ENCODE measurements around the gene PLD3. TPM values are rescaled to one million over a fixed set of nuclear protein-coding genes. Genes with fewer than 3 reads are reported as not detected.

The PLD3 gene
- total and polyA plus RNA-seq, 2 experiments from 2014 or later: 361 to 536 TPM

DNA sequence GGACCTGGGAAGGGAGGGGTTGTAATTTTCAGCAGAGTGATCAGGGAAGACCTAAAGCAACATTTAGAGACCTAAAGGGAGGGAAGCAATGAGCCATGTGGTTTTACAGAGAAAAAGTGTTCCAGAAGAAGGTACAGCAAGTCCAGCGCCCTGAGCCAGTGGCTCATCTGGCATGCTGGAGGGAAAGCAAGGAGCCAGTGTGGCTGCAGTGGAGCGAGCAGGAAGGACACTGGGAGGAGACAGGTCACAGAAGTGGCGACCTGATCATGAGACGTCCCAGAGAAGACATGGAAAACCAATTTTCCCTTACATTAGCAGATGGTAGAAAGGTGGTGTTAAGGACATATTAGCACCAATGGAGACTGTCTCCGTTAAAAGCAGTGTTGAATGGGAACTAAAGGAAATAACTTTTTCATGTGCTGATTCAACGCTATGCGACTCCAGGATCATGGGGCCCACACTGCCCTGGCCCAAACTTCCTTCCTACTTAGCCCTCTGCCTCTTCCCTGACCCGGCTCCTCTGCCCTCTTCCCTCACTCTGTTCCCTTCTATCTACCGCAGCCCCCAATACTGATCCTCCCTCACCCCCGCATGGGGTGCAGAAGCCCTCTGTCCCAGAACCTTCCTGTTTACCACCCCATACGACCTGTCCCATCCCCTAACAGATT, 5.7 kb upstream of the PLD3 start:
- DNase-seq: no peak
- TF ChIP-seq EZH2 (IDR thresholded peaks at IDR 0.05; ENCODE audit: insufficient read depth, poor library complexity, severe bottlenecking): no peak
- TF ChIP-seq EZH2phosphoT487 (IDR thresholded peaks at IDR 0.05; ENCODE audit: insufficient read depth, low read depth): no peak
- peak overlapping the region; percentile 75; the same call in 1 of the 2 replicates for H3K27ac ChIP-seq
- H3K9me2 ChIP-seq (ENCODE audit: insufficient read depth): no peaks in the 10 kb centered on the region
- H3K27me3 ChIP-seq (replicated peaks; ENCODE audit: insufficient read depth): no peaks in the 10 kb centered on the region
- H3K4me2 ChIP-seq (ENCODE audit: unreplicated experiment): no peak overlapping the region
- H3K4me1 ChIP-seq (ENCODE audit: insufficient read depth): peaks cover 9% of the 10 kb centered on the region
- WGBS, 2 experiments (ENCODE audit: low coverage in 1 of 2, low lambda C conversion rate in 2 of 2, missing lambda C conversion rate in 2 of 2): 90 to 94% methylated on average over 11 of the region's 11 CpGs
- H3K36me3 ChIP-seq (ENCODE audit: low read depth): peaks cover 11% of the 10 kb centered on the region; the same call in 1 of the 2 replicates
- peaks cover 91% of the 10 kb centered on the region for H3K79me2 ChIP-seq (ENCODE audit: insufficient read depth)
- no peaks in the 10 kb centered on the region for H4K20me1 ChIP-seq (ENCODE audit: insufficient read depth)
- no peak overlapping the region for H3K4me3 ChIP-seq
- peaks cover 14% of the 10 kb centered on the region; the same call in 1 of the 2 replicates for H3F3A ChIP-seq (ENCODE audit: insufficient read depth)
- no peak overlapping the region for H2AFZ ChIP-seq
- no peaks in the 10 kb centered on the region for H3K9me3 ChIP-seq (ENCODE audit: low read depth)
- in situ Hi-C loops (cut with MboI): no loop called here
- H3K9ac ChIP-seq: no peak overlapping the region

DNA sequence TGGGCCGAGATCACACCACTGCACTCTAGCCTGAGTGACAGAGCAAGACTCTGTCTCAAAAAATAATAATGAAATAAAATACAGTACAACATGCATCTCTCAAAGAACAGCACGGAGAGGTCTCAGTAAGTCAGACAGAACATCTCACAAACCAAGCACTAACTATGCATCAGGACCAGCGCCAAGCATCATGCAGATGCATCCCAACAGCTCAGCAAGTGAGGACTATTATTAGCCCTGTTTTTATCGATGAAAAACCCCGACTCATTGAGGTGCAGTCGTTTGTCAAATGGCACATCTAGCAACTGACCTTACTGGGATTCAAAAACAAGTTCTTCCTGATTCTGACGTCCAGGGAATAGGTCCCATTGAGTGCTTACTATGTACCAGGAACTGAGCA, 4.1 kb upstream of the PLD3 start:
- Histone ChIP-seq H3K9me3 (ENCODE audit: low read depth) (no peaks in the 10 kb centered on the region), H2AFZ (no peak overlapping the region), H3K27ac (no peak overlapping the region), H3K9ac (no peak overlapping the region), H3K27me3 (replicated peaks; ENCODE audit: insufficient read depth) (no peaks in the 10 kb centered on the region), H3K9me2 (ENCODE audit: insufficient read depth) (no peaks in the 10 kb centered on the region), H3K4me2 (ENCODE audit: unreplicated experiment) (no peak overlapping the region), H3K79me2 (ENCODE audit: insufficient read depth) (peaks cover 87% of the 10 kb centered on the region), H4K20me1 (ENCODE audit: insufficient read depth) (no peaks in the 10 kb centered on the region), H3K4me3 (no peak overlapping the region), H3K36me3 (ENCODE audit: low read depth) (peaks cover 7% of the 10 kb centered on the region; the same call in 1 of the 2 replicates), H3K4me1 (ENCODE audit: insufficient read depth) (peaks cover 9% of the 10 kb centered on the region), H3F3A (ENCODE audit: insufficient read depth) (peaks cover 14% of the 10 kb centered on the region; the same call in 1 of the 2 replicates)
- 84% methylated on average over 7 of the region's 7 CpGs for WGBS, 2 experiments (ENCODE audit: low coverage in 1 of 2, low lambda C conversion rate in 2 of 2, missing lambda C conversion rate in 2 of 2)
- DNase-seq: no peak
- in situ Hi-C loops (cut with MboI): no loop called here
- TF ChIP-seq EZH2phosphoT487 (IDR thresholded peaks at IDR 0.05; ENCODE audit: insufficient read depth, low read depth): no peak
- no peak for TF ChIP-seq EZH2 (IDR thresholded peaks at IDR 0.05; ENCODE audit: insufficient read depth, poor library complexity, severe bottlenecking)

DNA sequence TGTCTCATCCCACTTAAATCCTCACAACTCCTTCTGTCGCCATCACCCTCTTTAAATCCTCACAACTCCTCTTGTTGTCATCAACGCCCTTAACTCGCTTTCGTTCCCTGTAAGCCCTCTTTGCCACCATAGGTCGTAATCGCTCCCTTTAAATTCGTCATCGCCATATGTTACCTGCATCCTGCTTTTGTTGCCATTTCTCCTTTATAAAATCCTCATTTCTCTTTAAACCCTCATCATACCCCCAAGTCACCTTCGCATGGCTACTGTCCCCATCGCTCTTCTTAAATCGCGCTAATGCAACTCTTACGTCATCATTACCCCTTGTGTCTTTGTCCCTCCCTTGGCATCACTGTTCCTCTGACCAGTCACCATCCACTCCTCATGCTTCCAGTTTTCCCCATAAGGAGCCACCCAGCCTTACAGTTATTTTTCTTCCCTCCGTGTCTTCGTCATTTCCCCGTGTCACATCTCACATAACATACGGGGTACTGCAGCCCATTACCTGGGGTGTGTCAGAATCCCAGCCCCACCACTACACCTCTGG, 539 bp downstream of the PLD3 start:
- in situ Hi-C loops (cut with MboI): no loop called here
- Histone ChIP-seq H3K9me3 (ENCODE audit: low read depth) (no peaks in the 10 kb centered on the region), H3K9me2 (ENCODE audit: insufficient read depth) (no peaks in the 10 kb centered on the region), H3K36me3 (ENCODE audit: low read depth) (no peaks in the 10 kb centered on the region), H3K27me3 (replicated peaks; ENCODE audit: insufficient read depth) (no peaks in the 10 kb centered on the region), H4K20me1 (ENCODE audit: insufficient read depth) (no peaks in the 10 kb centered on the region), H3F3A (ENCODE audit: insufficient read depth) (no peaks in the 10 kb centered on the region), H3K4me3 (peak overlapping the region; percentile 87), H3K27ac (peak overlapping the region; percentile 68), H3K79me2 (ENCODE audit: insufficient read depth) (peaks cover 75% of the 10 kb centered on the region), H2AFZ (peak overlapping the region; percentile 84), H3K4me2 (ENCODE audit: unreplicated experiment) (peak overlapping the region; percentile 87), H3K9ac (peak overlapping the region; percentile 91), H3K4me1 (ENCODE audit: insufficient read depth) (no peaks in the 10 kb centered on the region; the same call in 1 of the 2 replicates)
- DNase-seq: peak; percentile 89
- 3 to 5% methylated on average over 17 of the region's 17 CpGs for WGBS, 2 experiments (ENCODE audit: low coverage in 1 of 2, low lambda C conversion rate in 2 of 2, missing lambda C conversion rate in 2 of 2)
- TF ChIP-seq EZH2phosphoT487 (IDR thresholded peaks at IDR 0.05; ENCODE audit: insufficient read depth, low read depth) (no peak), EZH2 (IDR thresholded peaks at IDR 0.05; ENCODE audit: insufficient read depth, poor library complexity, severe bottlenecking) (no peak)

DNA sequence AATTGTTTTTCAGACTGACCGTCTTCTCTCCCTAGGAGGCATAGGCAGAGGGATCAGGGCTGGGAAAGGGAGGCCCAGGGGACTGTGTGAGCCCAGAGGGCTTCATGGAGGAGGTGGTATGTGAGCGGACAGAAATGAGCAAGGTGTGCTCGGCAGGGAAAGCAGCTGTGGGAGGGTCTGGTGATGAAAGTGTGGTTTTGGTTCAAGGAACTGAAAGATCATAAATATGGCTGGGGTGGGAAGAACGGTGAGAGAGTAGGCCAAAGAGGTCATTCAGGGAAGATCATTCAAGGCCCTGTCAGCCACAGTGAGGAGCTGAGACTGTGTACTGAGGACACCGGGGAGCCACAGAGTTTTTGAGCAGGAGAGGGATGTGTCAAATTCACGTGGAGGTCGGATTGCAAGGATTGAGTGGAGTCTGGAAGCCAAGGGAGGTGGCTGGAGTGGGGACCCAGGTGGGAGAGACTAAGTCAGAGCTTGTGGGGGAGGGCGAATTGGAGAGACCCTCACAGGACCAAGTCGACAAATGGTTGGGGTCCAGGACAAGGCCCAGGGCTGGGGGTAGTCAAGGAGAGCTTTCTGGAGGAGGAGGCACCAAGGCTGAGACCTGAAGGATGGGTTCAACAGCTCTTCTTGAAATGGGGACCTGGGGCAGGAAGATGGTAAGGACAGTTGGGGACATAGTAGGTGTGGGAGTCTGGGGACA, 7.6 kb downstream of the PLD3 start:
- Histone ChIP-seq H3K79me2 (ENCODE audit: insufficient read depth) (peaks cover 46% of the 10 kb centered on the region), H3K27me3 (replicated peaks; ENCODE audit: insufficient read depth) (no peaks in the 10 kb centered on the region), H3K27ac (no peak overlapping the region), H3K4me2 (ENCODE audit: unreplicated experiment) (no peak overlapping the region), H3K9ac (no peak overlapping the region), H2AFZ (no peak overlapping the region), H3F3A (ENCODE audit: insufficient read depth) (peaks cover 9% of the 10 kb centered on the region), H3K36me3 (ENCODE audit: low read depth) (no peaks in the 10 kb centered on the region; the same call in 1 of the 2 replicates), H3K9me2 (ENCODE audit: insufficient read depth) (no peaks in the 10 kb centered on the region), H3K9me3 (ENCODE audit: low read depth) (no peaks in the 10 kb centered on the region), H4K20me1 (ENCODE audit: insufficient read depth) (no peaks in the 10 kb centered on the region), H3K4me1 (ENCODE audit: insufficient read depth) (peaks cover 4% of the 10 kb centered on the region; the same call in 1 of the 2 replicates), H3K4me3 (no peak overlapping the region)
- in situ Hi-C loops (cut with MboI): no loop called here
- TF ChIP-seq EZH2phosphoT487 (IDR thresholded peaks at IDR 0.05; ENCODE audit: insufficient read depth, low read depth) (no peak), EZH2 (IDR thresholded peaks at IDR 0.05; ENCODE audit: insufficient read depth, poor library complexity, severe bottlenecking) (no peak)
- no peak for DNase-seq
- 88 to 89% methylated on average over 9 of the region's 9 CpGs for WGBS, 2 experiments (ENCODE audit: low coverage in 1 of 2, low lambda C conversion rate in 2 of 2, missing lambda C conversion rate in 2 of 2)
